SU-DHL-6 (cell line): Measurements from ENCODE around the gene ASCC3.

Source experiments
- H2AFZ ChIP-seq: fragments of 200-600 bp; sonication (generic); 2 replicates; pipeline ENCODE4 v1.6.1; 2014; ENCODE audit warnings: low read depth, mild to moderate bottlenecking, moderate library complexity, mixed read lengths, antibody characterized with exemption, low read length; ENCODE audit not compliant: severe bottlenecking
- H3F3A ChIP-seq: fragments of 200-600 bp; shearing (Covaris generic); 2 replicates; pipeline ENCODE4 v1.6.0; 2016; ENCODE audit warnings: antibody characterized with exemption, mild to moderate bottlenecking; ENCODE audit not compliant: insufficient read depth
- H3K27ac ChIP-seq: fragments of 200-600 bp; sonication (generic); 2 replicates; pipeline ENCODE4 v1.5.1; 2016; ENCODE audit warnings: low read depth, mild to moderate bottlenecking, low read length, moderate library complexity, mixed read lengths
- H3K27me3 ChIP-seq: fragments of 200-600 bp; sonication (generic), shearing (Covaris generic); 2 replicates; pipeline ENCODE4 v1.6.0; 2014; ENCODE audit warnings: mild to moderate bottlenecking, low read length
- H3K36me3 ChIP-seq: fragments of 200-600 bp; sonication (generic); 2 replicates; pipeline ENCODE4 v1.6.1; 2014; ENCODE audit warnings: mild to moderate bottlenecking, low read length, mixed read lengths
- H3K4me2 ChIP-seq: fragments of 300-600, 200-600 bp; shearing (Covaris generic), sonication (generic); 2 replicates; pipeline ENCODE4 v1.6.0; 2014; ENCODE audit warnings: low read length, low read depth, mild to moderate bottlenecking; ENCODE audit not compliant: poor library complexity, severe bottlenecking
- H3K4me3 ChIP-seq: fragments of 200-600 bp; sonication (generic); 2 replicates; pipeline ENCODE4 v1.5.1; 2014; ENCODE audit warnings: antibody characterized with exemption, low read length, mild to moderate bottlenecking, mixed read lengths; ENCODE audit not compliant: insufficient read depth, poor library complexity, severe bottlenecking
- H3K79me2 ChIP-seq: fragments of 200-600 bp; sonication (generic); 2 replicates; pipeline ENCODE4 v1.6.1; 2014; ENCODE audit warnings: mild to moderate bottlenecking, low read length, moderate library complexity; ENCODE audit not compliant: insufficient read depth
- H3K9ac ChIP-seq: fragments of 200-600 bp; sonication (generic); 2 replicates; pipeline ENCODE4 v1.7.0; 2014; ENCODE audit warnings: mild to moderate bottlenecking, low read length
- H3K9me2 ChIP-seq: fragments of 200-600 bp; sonication (generic); replicated peaks from 2 replicates; pipeline ENCODE4 v1.6.1; 2014; ENCODE audit warnings: low read length; ENCODE audit not compliant: insufficient read depth
- H3K9me3 ChIP-seq: fragments of 200-600 bp; sonication (generic); 2 replicates; pipeline ENCODE4 v1.6.1; 2014; ENCODE audit warnings: low read length, mixed read lengths; ENCODE audit not compliant: insufficient read depth
- H4K20me1 ChIP-seq: fragments of 200-600 bp; sonication (generic); 2 replicates; pipeline ENCODE4 v1.6.1; 2014; ENCODE audit warnings: low read depth, mild to moderate bottlenecking, antibody characterized with exemption, low read length, moderate library complexity, mixed read lengths
- CTCF ChIP-seq: fragments of 200-600 bp; sonication (generic); IDR thresholded peaks from one replicate; pipeline ENCODE4 v1.5.1; 2017; ENCODE audit warnings: antibody characterized with exemption, mild to moderate bottlenecking, low read length, moderate library complexity; ENCODE audit not compliant: insufficient read depth, poor library complexity, severe bottlenecking
- EZH2phosphoT487 ChIP-seq: fragments of 200-600 bp; sonication (generic), shearing (Covaris generic); conservative IDR thresholded peaks from 2 replicates; pipeline ENCODE4 v1.6.1; 2018; ENCODE audit warnings: mild to moderate bottlenecking, antibody characterized with exemption, low read length, moderate library complexity, mixed read lengths

ASCC3 gene

DNA sequence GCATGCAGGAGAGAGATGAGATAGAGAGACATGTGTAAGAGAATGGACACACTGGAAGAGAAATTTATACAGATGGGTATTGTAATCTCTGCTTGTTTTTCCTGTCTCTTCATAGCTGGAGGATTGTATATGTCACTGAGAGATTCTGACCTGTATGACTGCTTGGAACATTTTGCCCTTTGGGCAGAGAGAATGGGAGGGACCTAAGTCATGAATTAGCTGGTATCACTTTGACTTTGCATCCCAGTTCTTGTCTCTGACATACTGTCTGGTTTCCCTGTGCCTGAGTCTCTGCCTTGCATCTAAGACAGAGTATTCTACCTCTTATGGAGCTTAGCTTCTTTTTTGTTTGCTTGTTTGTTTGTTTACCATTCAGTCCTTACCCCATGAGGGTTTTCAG, 37.0 kb upstream of the ASCC3 start:
- Histone ChIP-seq H3K36me3 (no peaks in the 10 kb centered on the region), H4K20me1 (no peaks in the 10 kb centered on the region), H3K4me2 (no peak overlapping the region), H3K4me3 (no peak overlapping the region), H3K27me3 (no peaks in the 10 kb centered on the region), H2AFZ (no peak overlapping the region), H3K27ac (no peak overlapping the region), H3K9me3 (no peaks in the 10 kb centered on the region), H3F3A (no peaks in the 10 kb centered on the region), H3K79me2 (no peaks in the 10 kb centered on the region), H3K9me2 (peaks cover 3% of the 10 kb centered on the region; the same call in 1 of the 2 replicates), H3K9ac (no peak overlapping the region)
- TF ChIP-seq EZH2phosphoT487 (no peak), CTCF (no peak)

DNA sequence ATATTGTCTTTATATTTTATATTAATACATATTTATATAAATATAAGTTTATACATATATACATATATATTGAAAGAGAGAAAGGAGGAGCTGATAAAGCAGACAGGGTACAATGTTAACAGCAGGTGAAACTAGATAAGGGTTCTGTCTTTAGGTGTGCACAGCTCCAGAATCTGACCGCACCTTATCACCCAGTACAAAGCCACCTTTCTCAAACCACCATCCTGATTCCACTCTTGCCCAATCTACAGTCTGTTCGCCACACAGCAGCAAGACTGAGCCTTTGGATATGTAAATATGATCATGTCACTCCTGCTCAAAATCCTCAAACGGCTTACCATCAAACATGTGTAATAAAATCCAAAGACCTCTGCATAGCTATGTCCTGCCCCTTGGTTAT, 34.7 kb upstream of the ASCC3 start:
- Histone ChIP-seq H3K9me2 (no peaks in the 10 kb centered on the region), H3K9me3 (no peaks in the 10 kb centered on the region), H3K4me3 (no peak overlapping the region), H2AFZ (no peak overlapping the region), H3F3A (no peaks in the 10 kb centered on the region), H3K36me3 (no peaks in the 10 kb centered on the region), H3K4me2 (no peak overlapping the region), H3K9ac (no peak overlapping the region), H4K20me1 (no peaks in the 10 kb centered on the region), H3K79me2 (no peaks in the 10 kb centered on the region), H3K27ac (no peak overlapping the region), H3K27me3 (no peaks in the 10 kb centered on the region)
- TF ChIP-seq CTCF (no peak), EZH2phosphoT487 (no peak)

- H3K4me3 ChIP-seq: no peak overlapping the region
- no peaks in the 10 kb centered on the region for H4K20me1 ChIP-seq
- no peak for TF ChIP-seq EZH2phosphoT487
- TF ChIP-seq CTCF: no peak
- no peak overlapping the region for H2AFZ ChIP-seq
- H3K36me3 ChIP-seq: no peaks in the 10 kb centered on the region
- no peaks in the 10 kb centered on the region for H3K79me2 ChIP-seq
- no peaks in the 10 kb centered on the region for H3K9me3 ChIP-seq
- H3K27me3 ChIP-seq: no peaks in the 10 kb centered on the region
- no peak overlapping the region for H3K4me2 ChIP-seq
- H3F3A ChIP-seq: no peaks in the 10 kb centered on the region
- no peak overlapping the region for H3K9ac ChIP-seq
- H3K27ac ChIP-seq: no peak overlapping the region
- no peaks in the 10 kb centered on the region for H3K9me2 ChIP-seq
These were observed 32.5 kb upstream of the ASCC3 start for GRCh38 chr6:100913400-100914276.
